Colonic mucosa (tissue), 4 donors: ENCODE results near the gene LAIR2. TPM values are rescaled to one million over a fixed set of nuclear protein-coding genes. Genes with fewer than 3 reads are reported as not detected.

ENCODE experiments used
- DNase-seq: peaks from one replicate; pipeline ENCODE4 v3.0.0-alpha.2; 2020
- H3K27ac ChIP-seq: fragments of 200-600 bp; one replicate; pipeline ENCODE4 v1.8.0; 2021
- H3K27me3 ChIP-seq: fragments of 200-600 bp; one replicate; pipeline ENCODE4 v1.8.0; 2021
- H3K36me3 ChIP-seq: fragments of 200-600 bp; one replicate; pipeline ENCODE4 v1.8.0; 2021
- H3K4me1 ChIP-seq: fragments of 200-600 bp; one replicate; pipeline ENCODE4 v1.8.0; 2021; ENCODE audit warnings: mild to moderate bottlenecking
- H3K4me3 ChIP-seq: fragments of 200-600 bp; one replicate; pipeline ENCODE4 v1.8.0; 2021
- H3K9ac ChIP-seq, 2 donors: one replicate each; pipeline ENCODE4 v1.7.0; 2013; ENCODE audit warnings: control low read depth in 2 of 2, low read depth in 2 of 2, low read length in 2 of 2
- H3K9me3 ChIP-seq: fragments of 200-600 bp; one replicate; pipeline ENCODE4 v1.8.0; 2021
- CTCF ChIP-seq: fragments of 200-600 bp; IDR thresholded peaks from one replicate; pipeline ENCODE4 v1.8.0; 2022; ENCODE audit warnings: antibody characterized with exemption, mild to moderate bottlenecking
- intact Hi-C: fragments of 100-400 bp; cut with DNase I; formaldehyde crosslinking; loops from one replicate; pipeline ENCODE4 v1.14.1; 2022
- total RNA-seq, 2 donors: library from RNA; stranded (reverse); fragmentation: NEBNext Ultra II Directional in 1 of 2; extraction: Animal tissue kit (Norgen Biotek cat#: 25700) in 1 of 2; gene quantifications; one replicate each; pipeline ENCODE4 v1.2.1, GENCODE V29; 2021
- donor health status: healthy.
- donor health status: DM: no; HTN: no; CAD: no.
- donor health status: DM: no; HTN: no; CAD: no.

LAIR2 gene
- total RNA-seq, 2 donors from 2014 or later = 0.37 TPM; not detected in 1

- intact Hi-C loops = no loop called here
- H3K27ac ChIP-seq = no peak overlapping the region
- no peak overlapping the region for H3K4me3 ChIP-seq
- H3K9me3 ChIP-seq = no peaks in the 10 kb centered on the region
- DNase-seq = no peak
- no peak overlapping the region for H3K9ac ChIP-seq
- TF ChIP-seq CTCF = no peak
- H3K36me3 ChIP-seq = peaks cover 47% of the 10 kb centered on the region
- H3K27me3 ChIP-seq = no peaks in the 10 kb centered on the region
- H3K4me1 ChIP-seq = peaks cover 2% of the 10 kb centered on the region
Observed at GRCh38 chr19:54456423-54457373, 45.9 kb upstream of the LAIR2 start.

GRCh38 chr19:54457773-54458647, 44.6 kb upstream of the LAIR2 start:
- H3K9me3 ChIP-seq = no peaks in the 10 kb centered on the region

GRCh38 chr19:54458648-54459281, 43.9 kb upstream of the LAIR2 start:
- Histone ChIP-seq H3K4me3 (no peak overlapping the region), H3K27ac (no peak overlapping the region), H3K27me3 (no peaks in the 10 kb centered on the region), H3K9me3 (no peaks in the 10 kb centered on the region), H3K4me1 (peaks cover 11% of the 10 kb centered on the region), H3K9ac (no peak overlapping the region), H3K36me3 (peaks cover 26% of the 10 kb centered on the region)
- intact Hi-C loops = no loop called here
- no peak for DNase-seq
- TF ChIP-seq CTCF = no peak

More at GRCh38 chr19:54457773-54458647, 44.6 kb upstream of the LAIR2 start:
- Histone ChIP-seq H3K27me3 (no peaks in the 10 kb centered on the region), H3K27ac (no peak overlapping the region), H3K4me1 (peaks cover 11% of the 10 kb centered on the region), H3K36me3 (peaks cover 34% of the 10 kb centered on the region), H3K4me3 (no peak overlapping the region), H3K9ac (no peak overlapping the region)
- TF ChIP-seq CTCF = no peak
- DNase-seq = no peak
- intact Hi-C loops = no loop called here

- intact Hi-C loops = no loop called here
- DNase-seq = peak; percentile 18
- Histone ChIP-seq H3K9ac (no peak overlapping the region), H3K36me3 (peaks cover 19% of the 10 kb centered on the region), H3K4me3 (no peak overlapping the region), H3K9me3 (no peaks in the 10 kb centered on the region), H3K4me1 (peaks cover 11% of the 10 kb centered on the region), H3K27me3 (no peaks in the 10 kb centered on the region), H3K27ac (no peak overlapping the region)
- no peak for TF ChIP-seq CTCF
Observed at GRCh38 chr19:54459282-54460229, 43.1 kb upstream of the LAIR2 start.
